Right hindlimb (tissue), 1 donor: ENCODE data around the gene WDR82.
"Not testable (repeated sequence)": the region's sequence is repeated elsewhere in the genome, so short reads cannot be mapped to it uniquely, and the experiment has no call there.

Experiments used
- DNase-seq: peaks from one replicate; pipeline ENCODE4 v3.0.0-alpha.2; 2018

WDR82 gene

DNA sequence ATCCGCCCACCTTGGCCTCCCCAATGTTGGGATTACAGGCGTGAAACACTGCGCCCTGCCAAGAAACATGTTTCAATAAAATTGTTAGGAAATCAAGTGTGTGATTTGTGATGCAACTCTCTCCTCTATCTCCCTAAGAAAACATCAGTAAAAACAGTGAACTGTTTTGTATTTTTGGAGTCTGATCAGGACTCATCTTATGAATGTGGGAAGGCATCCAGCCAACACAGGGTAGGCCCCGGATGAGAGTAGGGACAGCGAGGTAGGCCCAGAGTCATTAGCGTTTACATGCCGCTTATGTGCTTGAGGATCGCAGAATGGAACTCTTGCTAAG, 8.3 kb upstream of the WDR82 start:
- no peak for DNase-seq

DNA sequence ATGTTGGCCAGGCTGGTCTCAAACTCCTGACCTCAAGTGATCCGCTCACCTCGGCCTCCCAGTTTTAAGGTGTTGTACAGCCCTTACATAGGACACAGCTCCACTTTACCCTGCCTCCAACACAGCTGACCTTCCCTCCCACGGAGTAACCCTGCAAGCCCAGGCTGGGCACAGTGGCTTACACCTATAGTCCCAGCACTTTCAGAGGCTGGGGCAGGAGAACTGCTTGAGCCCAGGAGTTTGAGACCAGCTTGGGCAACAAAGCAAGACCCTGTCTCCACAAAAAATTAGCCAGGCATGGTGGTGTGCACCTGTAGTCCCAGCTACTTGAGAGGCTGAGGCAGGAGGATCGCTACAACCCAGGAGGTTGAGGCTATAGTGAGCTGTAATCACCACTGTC, 5.6 kb upstream of the WDR82 start:
- DNase-seq = not testable (repeated sequence)

DNA sequence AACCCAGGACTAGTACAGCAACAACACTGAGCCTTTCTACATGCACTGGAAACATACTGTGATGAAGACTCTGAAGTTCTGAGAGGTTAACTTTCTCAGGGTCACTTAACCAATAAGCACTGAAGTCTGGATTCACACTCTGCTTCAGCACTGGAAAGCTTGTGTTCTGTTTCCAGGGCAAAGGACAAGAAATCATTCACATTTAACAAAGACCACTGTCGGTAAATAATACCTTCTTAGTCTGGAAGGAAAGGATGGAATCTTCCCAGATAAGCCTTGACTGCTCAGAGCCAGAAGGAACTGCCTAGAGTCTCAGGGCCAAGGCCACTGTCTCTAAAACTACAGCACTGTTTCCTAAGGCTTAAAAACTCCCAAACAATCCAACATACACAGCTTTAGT, 4.9 kb upstream of the WDR82 start:
- DNase-seq = no peak

DNA sequence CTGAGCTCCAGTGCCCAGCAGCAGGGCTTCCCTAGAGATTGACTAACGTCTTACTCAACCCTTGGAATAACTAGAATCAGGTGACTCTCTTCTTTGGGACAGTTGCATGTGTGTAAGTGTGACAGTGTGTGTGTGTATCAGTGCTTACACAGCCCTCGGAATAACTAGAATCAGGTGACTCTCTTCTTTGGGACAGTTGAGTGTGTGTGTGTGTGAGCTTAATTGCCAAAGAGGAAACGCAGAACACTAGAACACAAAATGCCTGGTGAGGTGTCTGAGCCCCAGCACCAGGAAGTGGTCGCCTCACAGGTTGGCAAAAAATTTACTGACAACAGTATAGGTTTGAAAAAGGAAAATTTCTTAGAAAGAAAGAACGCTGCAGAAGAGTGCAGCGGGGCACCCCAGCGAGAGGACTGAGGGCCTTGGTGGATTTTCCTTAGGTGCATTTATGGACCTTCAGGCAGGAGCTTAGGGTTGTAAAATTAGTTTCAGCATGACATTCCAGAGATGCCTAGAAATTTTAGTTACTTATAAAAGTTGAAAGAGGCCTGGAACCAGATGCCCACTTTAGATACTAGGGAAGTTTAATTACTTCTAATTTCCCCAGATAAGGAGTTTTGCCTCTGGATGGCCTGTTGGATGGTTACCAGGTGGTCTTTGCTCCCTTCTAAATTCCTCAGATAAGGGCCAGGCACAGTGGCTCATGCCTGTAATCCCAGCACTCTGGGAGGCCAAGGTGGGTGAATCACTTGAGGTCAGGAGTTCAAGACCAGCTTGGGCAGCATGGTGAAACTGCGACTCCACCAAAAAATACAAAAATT, 3.7 kb upstream of the WDR82 start:
- DNase-seq = no peak

DNA sequence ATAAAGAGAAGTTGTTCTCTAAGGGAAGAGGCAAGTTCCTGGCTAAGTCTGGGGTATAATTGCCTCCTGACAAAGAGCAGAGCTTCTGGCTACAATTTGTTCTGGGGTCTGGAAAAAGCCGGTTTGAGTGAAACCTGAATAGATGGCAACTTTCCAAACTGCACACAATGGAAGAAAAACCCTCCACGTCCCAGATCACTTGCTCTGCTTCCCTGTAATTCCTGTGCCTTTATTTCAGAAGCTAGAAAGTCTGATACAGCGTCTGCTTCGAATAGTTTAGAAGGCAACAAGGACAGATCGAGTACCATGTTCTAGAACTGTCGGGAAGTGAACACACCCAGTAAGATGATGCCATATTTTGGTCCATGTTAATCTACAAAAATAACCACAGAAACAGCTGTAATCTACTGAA, 1.6 kb upstream of the WDR82 start:
- no peak for DNase-seq

DNA sequence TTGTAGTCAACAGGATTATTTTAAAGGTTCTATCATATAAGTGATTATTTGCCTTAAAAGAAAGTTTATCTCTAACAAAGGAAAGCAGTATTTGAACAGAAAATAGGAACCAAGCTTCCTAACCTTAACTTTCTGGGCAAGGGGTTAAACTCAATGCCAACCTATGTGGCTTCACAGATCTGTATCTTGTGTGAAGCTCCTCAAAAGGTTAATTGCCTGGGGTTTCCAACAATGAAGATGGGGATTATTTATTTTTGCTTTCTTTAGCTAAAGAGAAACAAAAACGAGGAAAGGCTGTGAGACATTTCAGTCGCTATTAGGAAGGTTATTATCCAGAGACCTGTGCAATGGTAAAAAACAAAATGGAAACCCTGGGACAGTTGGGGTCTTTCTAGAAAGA, 1.1 kb upstream of the WDR82 start:
- DNase-seq = no peak

DNA sequence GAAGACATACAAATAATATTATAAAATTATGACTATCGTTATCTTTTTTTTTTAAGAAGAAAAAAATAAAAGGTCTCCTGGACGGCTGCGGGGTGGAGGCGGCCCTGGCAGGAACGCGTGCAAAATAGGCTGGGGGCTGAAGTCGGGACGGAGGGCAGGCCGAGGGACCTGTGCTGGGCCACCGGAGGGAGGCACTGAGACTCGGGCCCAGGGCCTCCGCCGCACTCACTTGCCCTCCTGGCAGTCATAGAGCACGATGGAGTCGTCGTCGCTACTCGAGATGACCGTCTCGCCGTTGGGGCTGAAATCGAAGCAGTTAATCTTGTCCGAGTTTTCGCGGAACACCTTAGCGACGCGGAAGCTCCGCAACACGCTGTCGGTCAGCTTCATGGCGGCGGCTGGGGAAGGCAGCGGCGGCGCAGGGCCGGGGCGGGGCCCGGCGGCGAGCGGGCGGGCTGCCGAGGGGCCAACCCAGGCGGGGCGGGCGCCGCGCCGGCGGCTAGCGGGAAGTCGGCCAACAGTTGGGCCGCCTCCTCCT, 408 bp downstream of the WDR82 start:
- no peak for DNase-seq

DNA sequence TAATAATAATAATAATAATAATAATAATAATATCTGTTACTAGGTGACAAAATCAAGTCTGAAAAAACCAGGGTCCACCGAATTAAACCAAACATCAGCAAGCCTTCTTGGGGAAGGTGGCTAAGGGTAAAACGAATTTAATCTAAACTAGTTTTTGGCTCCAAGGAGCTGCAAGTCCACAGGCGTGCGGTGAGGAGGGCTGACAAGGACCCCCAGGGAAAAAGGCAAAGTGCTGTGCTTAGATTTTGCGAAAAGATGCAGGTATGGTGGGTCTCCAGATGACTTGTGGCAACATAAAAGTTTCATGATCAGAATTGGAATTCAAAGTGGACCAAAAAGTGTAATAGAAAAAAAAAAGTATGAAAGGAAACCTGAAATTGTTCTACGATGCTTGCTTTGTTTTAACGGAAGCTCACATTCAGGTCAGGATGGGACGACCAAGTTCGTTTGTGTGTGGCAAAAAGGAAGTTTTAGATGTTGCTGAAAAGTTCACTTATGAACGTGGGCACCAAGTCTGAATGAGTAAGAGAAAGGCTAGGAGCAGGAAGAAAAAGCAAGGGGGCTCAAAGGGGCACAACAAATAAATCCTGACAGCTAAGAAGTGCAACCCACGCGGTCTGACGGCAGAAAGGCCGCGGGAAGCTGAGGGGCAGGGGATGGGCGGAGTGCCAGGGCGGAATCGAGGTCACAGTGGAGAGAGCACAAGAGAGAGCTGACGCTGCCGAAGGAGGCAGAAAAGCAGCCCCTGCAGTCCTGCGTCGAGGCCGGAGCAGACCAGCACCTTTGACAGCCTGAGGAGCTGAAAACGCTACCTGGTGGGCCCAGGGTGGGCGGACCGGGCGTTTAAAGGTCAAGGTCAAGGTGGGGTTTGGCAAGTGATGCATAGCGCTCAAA, 1.1 kb downstream of the WDR82 start:
- DNase-seq = peak; percentile 82

DNA sequence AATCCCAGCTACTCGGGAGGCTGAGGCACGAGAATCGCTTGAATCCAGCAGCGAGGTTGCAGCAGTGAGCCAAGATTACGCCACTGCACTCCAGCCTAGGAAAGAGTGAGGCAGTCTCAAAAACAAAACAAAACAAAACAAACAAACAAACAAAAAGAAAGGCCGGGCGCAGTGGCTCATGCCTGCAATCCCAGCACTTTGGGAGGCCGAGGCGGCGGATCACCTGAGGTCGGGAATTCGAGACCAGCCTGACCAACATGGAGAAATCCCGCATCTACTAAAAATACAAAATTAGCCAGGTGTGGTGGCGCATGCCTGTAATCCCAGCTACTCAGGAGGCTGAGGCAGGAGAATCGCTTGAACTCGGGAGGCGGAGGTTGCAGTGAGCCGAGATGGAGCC, 3.7 kb downstream of the WDR82 start:
- not testable (repeated sequence) for DNase-seq

DNA sequence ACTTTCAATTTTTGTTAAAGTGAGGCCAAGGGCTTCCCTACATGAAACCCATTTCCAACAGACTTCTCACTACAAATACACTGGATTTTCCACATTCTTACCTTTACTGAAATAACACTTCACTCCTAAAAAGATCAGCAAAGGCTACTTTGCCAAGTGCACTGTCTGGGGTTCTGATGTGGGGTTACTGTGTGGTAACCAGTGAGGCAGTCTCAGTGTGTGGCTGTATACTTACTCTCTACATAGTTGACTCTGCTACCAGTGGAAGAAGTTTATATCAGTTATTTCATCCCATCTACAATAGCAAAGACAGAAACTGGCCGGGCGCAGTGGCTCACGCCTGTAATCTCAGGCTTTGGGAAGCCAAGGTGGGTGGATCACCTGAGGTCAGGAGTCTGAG, 5.6 kb downstream of the WDR82 start:
- no peak for DNase-seq

DNA sequence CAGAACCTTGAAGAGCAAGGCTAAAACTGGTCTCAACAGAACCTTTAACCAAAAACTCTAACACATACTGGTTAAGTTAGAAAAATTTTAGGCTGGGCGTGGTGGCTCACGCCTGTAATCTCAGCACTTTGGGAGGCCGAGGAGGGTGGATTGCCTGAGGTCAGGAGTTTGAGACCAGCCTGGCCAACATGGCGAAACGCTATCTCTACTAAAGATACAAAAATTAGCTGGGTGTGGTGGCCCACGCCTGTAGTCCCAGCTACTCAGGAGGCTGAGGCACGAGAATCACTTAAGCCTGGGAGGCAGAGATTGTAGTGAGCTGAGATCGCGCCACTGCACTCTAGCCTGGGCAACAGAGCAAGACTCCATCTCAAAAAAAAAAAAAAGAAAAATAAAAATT, 6.3 kb downstream of the WDR82 start:
- DNase-seq = not testable (repeated sequence)

DNA sequence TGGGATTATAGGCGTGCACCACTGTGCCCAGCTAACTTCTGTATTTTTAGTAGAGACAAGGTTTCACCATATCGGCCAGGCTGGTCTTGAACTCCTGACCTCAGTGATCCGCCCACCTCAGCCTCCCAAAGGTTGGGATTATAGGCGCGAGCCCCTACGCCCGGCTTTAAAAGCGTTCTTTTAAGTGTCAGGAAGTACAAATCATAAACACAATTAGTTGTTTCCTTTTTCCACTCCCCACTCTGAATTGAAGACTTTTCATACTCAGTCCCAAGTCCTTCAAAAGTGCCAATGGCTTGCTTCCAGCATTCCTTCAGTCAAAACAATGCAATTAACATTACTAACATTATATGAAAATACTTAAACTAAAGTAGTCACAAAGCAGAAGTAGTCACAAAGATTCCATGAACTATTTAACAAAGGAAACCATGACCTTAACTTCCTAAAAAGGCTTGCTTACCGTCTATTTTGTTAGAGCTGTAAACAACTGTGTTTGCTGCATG, 8.1 kb downstream of the WDR82 start:
- DNase-seq = no peak

DNA sequence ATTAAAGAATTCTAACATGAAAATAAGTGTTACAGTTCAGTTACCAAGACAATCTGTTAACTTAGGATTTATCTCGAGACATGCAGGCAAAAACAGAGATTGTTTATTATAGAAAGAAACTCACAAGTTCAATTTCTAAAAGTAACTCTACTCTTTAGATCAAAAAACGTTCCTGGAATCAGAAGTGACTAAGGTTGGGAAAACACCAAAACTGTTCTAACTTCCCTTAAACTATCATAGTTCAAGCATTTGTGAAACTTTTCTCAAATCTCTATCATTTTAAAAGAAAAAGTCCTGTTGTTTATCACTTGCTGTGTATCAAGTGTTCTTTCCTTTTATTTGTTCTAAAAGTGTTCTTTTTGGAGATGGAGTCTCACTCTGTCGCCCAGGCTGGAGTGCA, 8.7 kb downstream of the WDR82 start:
- no peak for DNase-seq

DNA sequence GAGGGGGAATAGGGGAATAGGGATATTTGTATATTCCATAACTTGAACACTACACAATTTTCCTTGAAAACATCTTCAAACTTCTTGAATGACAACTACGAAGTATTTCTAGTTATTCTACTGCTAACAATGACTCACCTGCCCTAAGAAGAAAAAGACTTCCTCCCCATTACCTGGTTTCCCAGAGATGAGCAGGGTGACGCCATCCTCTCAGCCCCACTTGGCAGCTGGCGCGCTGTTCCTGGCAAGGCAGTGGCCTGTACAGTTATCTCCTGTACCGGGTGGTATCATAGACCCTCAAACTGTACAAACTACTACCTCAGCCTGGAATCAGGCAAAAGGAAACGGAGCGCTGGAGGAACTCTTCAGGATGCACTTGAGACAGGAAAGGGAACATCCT, 10.4 kb downstream of the WDR82 start:
- no peak for DNase-seq

DNA sequence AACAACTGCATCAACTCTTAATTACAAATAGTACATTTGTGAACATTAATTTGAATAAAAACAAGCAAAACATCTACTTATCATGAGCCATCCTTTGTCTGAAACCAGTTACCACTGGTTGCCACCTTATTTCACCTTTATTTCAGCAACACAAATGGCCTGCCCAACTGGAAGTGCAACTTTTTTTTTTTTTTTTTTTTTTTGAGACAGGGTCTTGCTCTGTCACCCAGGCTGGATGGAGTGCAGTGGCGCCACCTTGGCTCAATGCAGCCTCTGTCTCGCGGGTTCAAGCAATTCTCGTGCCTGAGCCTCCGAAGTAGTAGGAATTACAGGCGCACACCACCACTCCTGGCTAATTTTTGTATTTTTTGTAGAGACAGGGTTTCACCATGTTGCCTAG, 13.1 kb downstream of the WDR82 start:
- DNase-seq = no peak

DNA sequence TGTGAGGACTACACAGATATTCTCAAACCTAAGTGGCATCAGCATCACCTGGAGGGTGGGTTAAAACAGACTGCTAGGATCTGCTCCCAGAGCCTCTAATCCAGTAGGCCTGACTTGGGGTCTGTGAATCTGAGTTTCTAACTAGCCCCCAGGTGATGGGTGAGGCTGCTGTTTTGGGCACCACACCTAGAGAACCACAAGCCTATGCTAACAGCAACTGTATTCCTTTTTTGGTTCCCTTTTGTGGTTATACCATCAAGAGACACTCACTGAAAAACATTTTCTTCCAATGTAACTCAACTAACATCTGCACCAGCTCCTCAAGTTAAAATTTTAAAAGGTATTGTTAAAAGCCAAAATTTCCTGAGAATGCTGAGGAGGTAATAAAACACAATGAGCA, 16.0 kb downstream of the WDR82 start:
- no peak for DNase-seq

DNA sequence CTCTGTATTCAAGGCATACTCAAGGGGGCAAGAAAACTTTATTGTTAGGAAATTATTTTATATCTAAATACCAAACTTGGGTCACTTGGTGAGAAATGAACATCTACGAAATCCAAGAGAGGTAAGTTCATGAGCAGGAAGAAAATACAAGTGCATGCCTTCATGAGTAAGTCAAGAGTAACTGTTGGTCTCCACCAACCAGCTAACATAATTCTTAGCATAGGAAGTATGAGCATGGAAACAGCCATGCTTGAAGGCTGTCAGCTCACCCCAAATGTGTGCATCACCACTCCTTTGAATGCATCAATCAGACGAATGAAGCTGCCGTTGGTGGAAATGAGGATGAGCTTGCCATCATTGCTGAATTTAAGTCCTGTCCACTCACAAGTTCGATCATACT, 19.0 kb downstream of the WDR82 start:
- no peak for DNase-seq

DNA sequence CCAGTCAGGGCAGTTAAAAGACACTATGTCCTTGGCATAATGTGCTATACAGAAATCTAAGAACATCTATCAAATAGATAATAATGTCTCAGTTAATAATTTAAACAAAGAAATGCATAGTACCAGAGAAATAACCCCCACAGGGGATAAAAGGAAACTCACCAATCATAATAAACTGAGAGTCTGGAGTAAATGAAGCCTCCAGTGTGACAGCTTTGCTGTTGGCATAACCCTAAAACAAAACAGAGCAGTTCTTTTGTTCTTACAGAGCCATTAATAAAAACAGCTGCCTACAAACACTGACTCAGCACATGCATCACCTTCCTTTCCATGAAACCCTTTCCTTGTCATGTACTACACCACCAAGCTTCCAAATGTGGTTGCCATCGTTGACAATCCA, 19.4 kb downstream of the WDR82 start:
- DNase-seq = no peak

DNA sequence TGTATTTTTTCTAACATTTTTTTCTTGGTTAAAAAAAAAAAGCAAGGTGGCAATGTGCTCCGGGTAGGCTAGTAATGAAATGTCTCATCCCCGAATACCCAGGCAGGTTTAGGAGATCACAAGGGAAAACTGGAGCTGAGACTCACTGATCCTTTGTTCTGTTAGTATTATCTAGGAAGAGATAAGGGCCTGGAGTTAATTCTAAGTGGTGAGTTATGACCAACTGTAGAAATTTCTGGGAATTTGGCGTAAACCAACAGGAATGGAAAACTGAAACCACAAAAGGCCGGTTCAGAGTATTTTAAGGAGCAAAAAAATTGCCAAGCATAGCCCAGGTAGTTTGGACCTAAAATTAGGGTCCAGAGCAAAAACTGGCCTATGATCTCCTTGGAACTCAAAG, 20.5 kb downstream of the WDR82 start:
- DNase-seq = no peak

DNA sequence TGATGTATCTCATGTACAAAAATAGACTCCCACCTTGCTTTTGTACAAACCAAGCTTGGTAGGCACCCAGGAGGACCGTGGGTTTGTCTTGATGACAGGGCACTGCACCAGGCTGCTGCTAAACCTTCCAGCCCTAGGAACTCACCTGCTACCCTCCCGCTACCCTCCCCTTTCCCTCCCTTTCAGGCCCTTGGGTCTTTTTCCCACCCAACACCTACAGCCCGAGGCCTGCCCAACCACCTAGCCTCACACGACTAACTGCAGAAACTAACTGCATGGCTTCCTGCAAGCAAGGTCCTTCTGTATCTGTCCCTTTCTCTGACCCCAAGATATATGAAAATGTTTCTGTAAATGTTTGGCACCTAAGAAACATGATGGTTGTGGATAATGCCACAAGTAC, 21.8 kb downstream of the WDR82 start:
- no peak for DNase-seq

DNA sequence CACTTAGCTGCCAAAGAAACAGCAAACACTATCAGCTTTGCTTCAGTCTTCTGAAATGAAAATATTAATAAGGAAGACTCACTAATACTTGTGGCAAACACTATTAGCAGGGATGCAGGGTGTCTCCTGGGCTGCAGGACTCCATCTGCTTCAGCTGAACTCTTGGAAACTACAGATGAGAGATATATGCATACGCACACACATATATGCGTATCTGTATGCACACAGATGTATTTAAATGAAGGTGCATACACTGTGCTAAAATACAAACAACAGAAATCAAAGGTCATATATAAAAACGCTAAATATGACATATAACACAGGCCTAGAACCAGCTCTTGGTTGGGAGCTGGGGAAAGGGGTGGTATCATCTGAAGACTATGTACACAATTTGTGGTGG, 22.3 kb downstream of the WDR82 start:
- DNase-seq = no peak

DNA sequence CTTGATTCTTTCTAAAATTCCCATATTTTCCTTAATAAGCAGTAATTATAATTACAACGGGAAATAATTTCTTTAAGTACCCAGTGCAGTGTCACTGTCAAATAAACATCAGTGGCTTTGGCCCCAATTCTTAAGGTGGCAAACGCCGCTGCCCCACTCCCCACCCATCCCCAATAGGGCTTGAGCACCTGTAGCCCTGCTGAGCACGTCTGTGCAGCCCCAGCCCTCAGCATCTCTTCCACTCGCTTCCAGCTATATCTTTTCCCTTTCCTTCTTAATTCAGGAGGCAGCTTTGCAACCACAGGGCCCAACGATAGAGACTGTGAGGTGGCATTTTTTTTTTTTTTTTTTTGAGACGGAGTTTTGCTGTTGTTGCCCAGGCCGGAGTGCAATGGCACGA, 23.8 kb downstream of the WDR82 start:
- no peak for DNase-seq

DNA sequence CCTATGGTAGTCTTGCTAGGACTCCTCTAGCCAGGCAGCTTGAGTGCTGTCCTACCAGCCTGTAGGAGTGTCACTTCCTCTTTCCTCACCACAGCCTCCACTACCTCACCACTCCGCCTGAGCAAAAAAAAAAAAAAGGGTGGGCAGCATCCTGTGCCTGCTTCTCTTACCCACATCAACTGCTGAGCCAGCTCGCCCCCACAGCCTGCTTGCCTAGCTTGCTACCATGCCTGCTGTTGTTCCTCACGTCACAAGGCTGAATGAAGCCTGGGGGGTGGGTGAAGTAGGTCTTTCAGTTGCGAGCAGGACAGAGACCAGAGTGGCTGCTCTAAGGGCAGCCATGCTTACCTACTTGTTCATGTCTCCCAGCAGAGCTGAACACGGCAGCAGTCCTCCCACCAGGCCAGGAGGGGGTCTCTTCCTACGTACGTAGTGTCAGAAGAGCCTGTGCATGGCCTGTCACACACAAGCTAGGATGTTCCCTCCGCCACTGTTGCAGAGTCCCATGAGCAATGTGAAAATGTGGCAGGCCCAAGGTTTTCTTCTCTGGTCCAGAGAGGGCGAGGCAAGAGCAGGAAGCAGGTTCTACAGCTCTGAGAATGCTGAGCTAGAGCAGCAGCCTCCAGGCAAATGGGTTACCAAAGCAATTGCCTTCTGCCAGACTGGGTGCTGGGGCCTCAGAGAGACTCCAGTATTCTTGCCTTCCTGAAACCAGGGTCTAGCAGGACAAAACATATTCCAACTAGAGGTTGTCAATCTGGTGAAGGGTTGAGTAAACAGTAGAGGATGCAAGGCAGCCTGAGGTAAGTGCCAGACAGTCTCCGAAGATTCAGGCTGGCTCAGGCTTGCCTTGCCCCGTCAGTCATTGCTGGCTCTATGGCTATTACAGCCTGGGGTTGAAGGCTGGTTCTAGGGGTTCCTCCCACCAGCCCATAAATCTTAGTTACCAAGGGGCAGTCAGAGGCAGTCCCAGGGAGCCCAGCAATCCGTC, 24.8 kb downstream of the WDR82 start:
- DNase-seq = no peak
